HCT116 (cell line): ENCODE results near the gene CPT1A.

Source experiments
- CEBPB ChIP-seq: IDR thresholded peaks from 2 replicates; pipeline ENCODE4 v1.6.1; 2012; ENCODE audit warnings: low read depth
- EZH2 ChIP-seq: fragments of 200-600 bp; sonication (generic); IDR thresholded peaks from 2 replicates; pipeline ENCODE4 v1.6.1; 2017; ENCODE audit warnings: antibody characterized with exemption, mixed run types
- POLR2A ChIP-seq: IDR thresholded peaks from 2 replicates; pipeline ENCODE4 v1.7.0; 2011; ENCODE audit warnings: borderline replicate concordance; ENCODE audit not compliant: insufficient read depth, insufficient read length; ENCODE audit errors: extremely low read depth
- POLR2AphosphoS5 ChIP-seq: IDR thresholded peaks from 2 replicates; pipeline ENCODE4 v1.6.1; 2011; ENCODE audit warnings: mild to moderate bottlenecking, low read depth, low read length, moderate library complexity
- ZBTB33 ChIP-seq: IDR thresholded peaks from 2 replicates; pipeline ENCODE4 v1.6.1; 2011; ENCODE audit warnings: mild to moderate bottlenecking, low read length, moderate library complexity; ENCODE audit not compliant: insufficient replicate concordance; ENCODE audit errors: extremely low read depth
- TF ChIP-seq, protein P1 (sequence below), 3 experiments: fragments of 200-600 bp in 1 of 3; sonication (generic) in 1 of 3; IDR thresholded peaks in 2 of 3; conservative IDR thresholded peaks in 1 of 3; 2 replicates each; pipeline ENCODE4 v1.5.1; 2012 to 2017; ENCODE audit warnings: low read depth in 2 of 3, low read length in 2 of 3, antibody characterized with exemption in 1 of 3, borderline replicate concordance in 1 of 3, control low read depth in 1 of 3, mild to moderate bottlenecking in 1 of 3, mixed read lengths in 1 of 3, mixed run types in 1 of 3, moderate library complexity in 1 of 3; ENCODE audit not compliant: insufficient read depth in 1 of 3
- TF ChIP-seq, protein P2 (sequence below): IDR thresholded peaks from 2 replicates; pipeline ENCODE4 v1.6.1; 2012
- TF ChIP-seq, protein P3 (sequence below): IDR thresholded peaks from 2 replicates; pipeline ENCODE4 v1.6.1; 2012

DNA sequence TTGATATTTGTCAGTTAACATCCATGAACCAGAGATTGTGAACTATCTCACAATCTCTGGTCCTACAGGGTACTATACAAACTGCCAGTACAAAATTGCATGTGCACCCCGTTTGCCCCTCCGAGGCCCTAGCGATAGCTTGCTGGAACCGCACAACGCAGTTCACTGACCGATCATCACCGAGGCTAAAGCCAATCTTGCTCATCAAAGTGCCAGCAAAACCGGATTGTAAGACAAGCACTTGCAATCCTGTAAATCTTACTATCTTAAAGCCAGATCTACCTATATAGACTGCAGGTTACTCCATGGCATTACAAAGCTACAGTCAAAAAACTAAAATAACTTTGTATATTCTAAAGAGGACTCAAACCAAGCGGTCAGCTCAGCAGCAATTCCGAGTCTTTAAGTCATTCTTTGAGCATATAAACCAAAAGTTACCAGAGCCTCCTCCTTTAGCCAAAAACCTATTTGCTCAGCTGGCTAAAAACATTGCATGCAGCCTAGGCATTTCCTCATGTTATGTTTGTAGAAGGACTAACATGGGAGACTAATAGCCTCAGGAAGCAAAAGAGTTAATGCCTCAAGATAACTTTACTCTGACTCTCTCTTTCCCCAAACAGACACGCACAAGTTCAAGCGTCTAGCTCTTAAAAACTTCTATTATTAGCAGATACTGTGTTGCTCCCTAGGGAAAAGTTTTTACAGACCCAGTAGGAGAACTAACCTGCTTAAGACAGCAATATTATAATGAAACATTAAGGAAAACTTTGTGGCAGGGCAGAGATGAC is 30.7 kb upstream of the CPT1A start:
- TF ChIP-seq, protein P1, sequence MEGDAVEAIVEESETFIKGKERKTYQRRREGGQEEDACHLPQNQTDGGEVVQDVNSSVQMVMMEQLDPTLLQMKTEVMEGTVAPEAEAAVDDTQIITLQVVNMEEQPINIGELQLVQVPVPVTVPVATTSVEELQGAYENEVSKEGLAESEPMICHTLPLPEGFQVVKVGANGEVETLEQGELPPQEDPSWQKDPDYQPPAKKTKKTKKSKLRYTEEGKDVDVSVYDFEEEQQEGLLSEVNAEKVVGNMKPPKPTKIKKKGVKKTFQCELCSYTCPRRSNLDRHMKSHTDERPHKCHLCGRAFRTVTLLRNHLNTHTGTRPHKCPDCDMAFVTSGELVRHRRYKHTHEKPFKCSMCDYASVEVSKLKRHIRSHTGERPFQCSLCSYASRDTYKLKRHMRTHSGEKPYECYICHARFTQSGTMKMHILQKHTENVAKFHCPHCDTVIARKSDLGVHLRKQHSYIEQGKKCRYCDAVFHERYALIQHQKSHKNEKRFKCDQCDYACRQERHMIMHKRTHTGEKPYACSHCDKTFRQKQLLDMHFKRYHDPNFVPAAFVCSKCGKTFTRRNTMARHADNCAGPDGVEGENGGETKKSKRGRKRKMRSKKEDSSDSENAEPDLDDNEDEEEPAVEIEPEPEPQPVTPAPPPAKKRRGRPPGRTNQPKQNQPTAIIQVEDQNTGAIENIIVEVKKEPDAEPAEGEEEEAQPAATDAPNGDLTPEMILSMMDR (IDR thresholded peaks at IDR 0.05 in 2 of 3, conservative IDR thresholded peaks at IDR 0.05 in 1 of 3; ENCODE audit: borderline replicate concordance in 1 of 3, insufficient read depth in 1 of 3, low read depth in 2 of 3, low read length in 2 of 3) = no peak
- TF ChIP-seq ZBTB33 (no peak), POLR2AphosphoS5 (no peak), EZH2 (no peak), POLR2A (no peak), CEBPB (no peak)
- TF ChIP-seq, protein P2, sequence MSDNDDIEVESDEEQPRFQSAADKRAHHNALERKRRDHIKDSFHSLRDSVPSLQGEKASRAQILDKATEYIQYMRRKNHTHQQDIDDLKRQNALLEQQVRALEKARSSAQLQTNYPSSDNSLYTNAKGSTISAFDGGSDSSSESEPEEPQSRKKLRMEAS = no peak
- TF ChIP-seq, protein P3, sequence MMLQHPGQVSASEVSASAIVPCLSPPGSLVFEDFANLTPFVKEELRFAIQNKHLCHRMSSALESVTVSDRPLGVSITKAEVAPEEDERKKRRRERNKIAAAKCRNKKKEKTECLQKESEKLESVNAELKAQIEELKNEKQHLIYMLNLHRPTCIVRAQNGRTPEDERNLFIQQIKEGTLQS = no peak
